Suppressor macrophage treated with lipopolysaccharide for 4 hours (primary cell): ENCODE measurements around the gene MMS19.
"Not testable (repeated sequence)": the region's sequence is repeated elsewhere in the genome, so short reads cannot be mapped to it uniquely, and the experiment has no call there.

Experiments used
- DNase-seq: peaks from one replicate; pipeline ENCODE4 v3.0.0-alpha.2; 2020

MMS19 gene

DNA sequence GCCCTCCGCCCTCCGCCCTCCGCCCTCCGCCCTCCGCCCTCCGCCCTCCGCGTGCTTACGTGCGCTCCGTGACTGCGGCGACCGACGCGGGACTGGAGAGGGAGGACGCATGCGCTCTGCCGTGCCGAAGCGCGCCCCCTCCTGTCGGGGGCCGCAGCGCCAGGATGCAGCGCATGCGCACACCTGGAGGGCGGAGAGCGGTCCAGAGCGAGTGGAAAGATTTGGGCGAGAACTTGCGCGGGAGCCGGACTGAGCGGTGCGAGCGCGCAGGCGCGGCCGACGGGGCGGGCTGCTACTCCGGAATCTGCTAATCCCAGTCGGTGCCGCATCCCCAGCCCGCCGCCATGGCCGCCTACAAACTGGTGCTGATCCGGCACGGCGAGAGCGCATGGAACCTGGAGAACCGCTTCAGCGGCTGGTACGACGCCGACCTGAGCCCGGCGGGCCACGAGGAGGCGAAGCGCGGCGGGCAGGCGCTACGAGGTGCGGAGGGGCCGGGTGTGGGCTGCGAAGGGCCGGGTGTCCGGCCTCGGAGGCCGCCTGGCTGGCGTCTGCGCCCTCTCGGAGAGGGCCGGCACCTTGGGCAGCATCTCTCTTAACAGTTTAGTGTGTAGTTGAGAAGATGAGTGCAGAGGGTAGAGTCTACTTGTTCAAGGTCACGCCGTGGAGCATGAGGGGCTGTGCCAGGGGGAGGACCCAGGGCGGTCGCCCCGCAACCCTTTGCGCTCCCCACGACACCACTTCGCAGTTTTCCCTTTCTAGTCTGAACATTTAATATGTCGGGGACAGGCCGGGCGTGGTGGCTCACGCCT, 72.1 kb downstream of the MMS19 start, which contains the start of gene PGAM1:
Gene PGAM1, plus strand, starts transcription at position 228 of the 812 bp plus-strand sequence. Its CDS starts 117 bp downstream, at position 345.
- DNase-seq: peak; percentile 98

DNA sequence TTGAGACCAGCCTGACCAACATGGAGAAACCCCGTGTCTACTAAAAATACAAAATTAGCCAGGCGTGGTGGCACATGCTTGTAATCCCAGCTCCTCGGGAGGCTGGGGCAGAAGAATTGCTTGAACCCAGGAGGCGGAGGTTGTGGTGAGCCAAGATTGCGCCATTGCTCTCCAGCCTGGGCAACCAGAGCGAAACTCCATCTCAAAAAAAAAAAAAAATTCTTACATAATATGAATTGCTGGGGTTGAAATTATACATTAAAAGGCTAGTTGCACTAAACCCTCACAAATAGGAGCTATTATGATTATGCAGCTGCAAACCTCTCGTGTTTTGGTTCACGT, 74.5 kb downstream of the MMS19 start:
- not testable (repeated sequence) for DNase-seq

DNA sequence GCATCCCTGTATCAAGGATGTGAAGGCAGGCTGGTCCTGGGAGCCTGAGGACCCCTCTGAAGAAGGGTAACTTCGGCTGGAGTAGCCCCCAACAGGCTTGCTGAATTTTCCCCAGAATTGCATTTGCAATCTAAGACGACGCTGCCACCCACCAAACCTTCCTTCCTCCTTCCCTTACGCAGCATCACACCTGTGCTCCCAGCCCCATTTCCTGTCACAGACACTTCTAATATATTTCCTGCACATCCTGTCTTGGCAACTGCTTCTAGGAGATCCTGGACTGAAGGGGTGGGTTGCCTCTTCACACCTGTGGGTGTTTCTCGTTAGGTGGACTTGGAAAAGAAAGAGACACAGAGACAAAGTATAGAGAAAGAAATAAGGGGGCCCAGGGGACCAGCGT, 81.7 kb downstream of the MMS19 start:
- DNase-seq: no peak

DNA sequence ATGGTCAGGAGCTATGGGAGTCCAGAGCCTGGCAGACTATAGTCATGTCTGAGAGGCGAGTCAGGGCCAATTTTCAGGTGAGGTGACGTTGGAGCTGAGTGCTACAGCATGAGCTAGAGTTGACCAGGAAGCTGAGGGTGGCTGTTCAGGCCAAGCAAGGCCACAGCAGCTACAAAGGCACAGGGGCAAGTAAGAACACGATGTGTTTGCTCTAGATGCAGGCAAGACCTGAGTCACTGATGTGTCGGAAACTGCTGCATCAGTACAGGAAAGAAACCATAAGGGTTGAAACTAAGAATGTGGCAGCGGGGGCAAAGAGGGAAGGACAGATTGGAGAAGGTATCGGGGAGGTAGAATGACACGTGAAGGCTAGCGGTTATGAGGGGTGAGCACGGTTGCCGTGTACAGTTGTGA, 85.3 kb downstream of the MMS19 start:
- DNase-seq: no peak

DNA sequence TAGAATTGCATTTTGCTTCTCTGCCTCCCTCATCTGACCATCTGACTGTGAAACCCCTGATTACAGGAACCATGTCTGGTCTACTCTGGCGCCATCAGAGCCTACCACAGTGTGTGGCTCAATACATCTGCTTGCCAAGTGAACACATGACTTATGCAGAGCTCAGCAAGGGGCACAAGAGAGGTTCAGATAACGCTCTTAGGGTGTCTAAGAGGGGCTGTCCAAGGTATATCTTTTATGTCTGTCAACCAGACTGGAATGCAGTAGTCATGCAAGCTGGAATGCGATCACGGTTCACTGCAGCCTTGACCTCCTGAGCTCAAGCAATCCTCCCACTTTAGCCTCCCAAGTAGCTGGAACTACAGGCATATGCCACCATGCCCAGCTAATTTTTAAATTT, 86.8 kb downstream of the MMS19 start:
- DNase-seq: no peak

DNA sequence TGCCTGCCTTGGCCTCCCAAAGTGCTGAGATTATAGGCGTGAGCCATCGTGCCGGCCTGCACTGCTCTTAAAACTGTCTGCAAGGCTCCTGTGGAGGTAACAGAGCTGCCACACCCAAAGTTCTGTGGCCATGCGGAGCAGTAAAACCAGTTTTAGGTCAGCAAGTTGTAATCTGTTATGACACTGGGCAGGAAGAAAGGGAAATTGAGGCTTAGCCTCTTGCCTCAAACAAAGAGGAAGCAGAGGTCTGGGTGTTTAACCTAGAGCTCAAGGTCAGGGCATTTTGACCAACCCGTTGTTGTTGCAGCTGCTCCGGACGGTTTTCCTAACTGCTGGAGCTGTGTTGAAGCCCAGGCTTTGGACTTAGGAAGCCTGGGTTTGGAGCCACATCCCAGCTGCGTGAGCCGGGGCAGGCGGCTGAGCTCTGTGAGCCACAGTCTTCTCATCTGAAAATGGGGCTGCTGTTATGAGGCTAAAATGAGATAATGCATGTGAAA, 89.7 kb downstream of the MMS19 start:
- DNase-seq: peak; percentile 51
